T-cell (primary cell): Measurements from ENCODE around the gene NFILZ. TPM values are rescaled to one million over a fixed set of nuclear protein-coding genes. Genes with fewer than 3 reads are reported as not detected.
A peak's percentile ranks its signal among the peaks of the same experiment; 100 is the strongest.

Source experiments
- ATAC-seq, 4 experiments: fragments of 200-7000 bp in 3 of 4; fragments of 150-1000 bp in 1 of 4; cut with Tn5 transposase; replicated peaks in 1 of 4; 1 replicate in 3 of 4; 2 replicates in 1 of 4; pipeline ENCODE4 v1.10.0; 2021; ENCODE audit warnings: moderate library complexity in 3 of 4, mild to moderate bottlenecking in 2 of 4, moderate number of reproducible peaks in 1 of 4
- CTCF ChIA-PET, 2 donors: fragments of 300-600 bp; sonication (Branson Sonifier 250); formaldehyde crosslinking; loops; one replicate each; lab custom pipeline; 2022; ENCODE audit warnings: antibody characterized with exemption in 2 of 2; lab: Charles Lee
- POLR2A ChIA-PET, 2 donors: fragments of 300-600 bp; sonication (Branson Sonifier 250); formaldehyde crosslinking; loops; one replicate each; lab custom pipeline; 2022; ENCODE audit warnings: antibody characterized with exemption in 2 of 2; lab: Charles Lee
- DNase-seq, 35 experiments: peaks; one replicate each; pipeline versions ENCODE4 v3.0.0 to v3.0.0-alpha.2; 2013 to 2023
- H3K27ac ChIP-seq: one replicate; pipeline ENCODE4 v1.5.1; 2013; ENCODE audit warnings: low read length
- H3K27me3 ChIP-seq, 2 experiments: replicated peaks in 1 of 2; 1 replicate in 1 of 2; 2 replicates in 1 of 2; pipeline versions ENCODE4 v1.6.1 to v1.7.0; 2013; ENCODE audit warnings: low read length in 1 of 2, mixed read lengths in 1 of 2; ENCODE audit not compliant: control insufficient read depth in 2 of 2, insufficient read depth in 2 of 2; ENCODE audit errors: extremely low read depth in 1 of 2
- H3K36me3 ChIP-seq, 2 donors: 1 replicate in 1 of 2; 2 replicates in 1 of 2; pipeline versions ENCODE4 v1.6.1 to v1.7.0; 2013; ENCODE audit warnings: low read length in 1 of 2; ENCODE audit not compliant: control insufficient read depth in 2 of 2, insufficient read depth in 1 of 2; ENCODE audit errors: extremely low read depth in 1 of 2
- H3K4me1 ChIP-seq, 2 experiments: 1 replicate in 1 of 2; 2 replicates in 1 of 2; pipeline versions ENCODE4 v1.6.1 to v1.7.0; 2013; ENCODE audit warnings: low read length in 2 of 2, mixed read lengths in 1 of 2; ENCODE audit not compliant: insufficient read depth in 2 of 2, control insufficient read depth in 1 of 2; ENCODE audit errors: extremely low read depth in 1 of 2
- H3K4me3 ChIP-seq, 2 donors: 1 replicate in 1 of 2; 2 replicates in 1 of 2; pipeline versions ENCODE4 v1.5.1 to v1.7.0; 2013; ENCODE audit warnings: mild to moderate bottlenecking in 2 of 2, low read length in 1 of 2, moderate library complexity in 1 of 2; ENCODE audit not compliant: control insufficient read depth in 1 of 2; ENCODE audit errors: extremely low read depth in 1 of 2
- H3K9me3 ChIP-seq: 2 replicates; pipeline ENCODE4 v1.7.0; 2013
- H3K27ac Mint-ChIP-seq, 2 donors: one replicate each; pipeline ENCODE4 v1.8.0; 2020 to 2021; ENCODE audit warnings: mild to moderate bottlenecking in 2 of 2, mixed read lengths in 2 of 2
- H3K27me3 Mint-ChIP-seq, 2 donors: one replicate each; pipeline ENCODE4 v1.8.0; 2021 to 2022; ENCODE audit warnings: mixed read lengths in 2 of 2
- H3K36me3 Mint-ChIP-seq: one replicate; pipeline ENCODE4 v1.8.0; 2021; ENCODE audit warnings: mixed read lengths
- H3K4me1 Mint-ChIP-seq, 3 donors: one replicate each; pipeline ENCODE4 v1.8.0; 2020 to 2022; ENCODE audit warnings: mixed read lengths in 3 of 3, mild to moderate bottlenecking in 1 of 3
- H3K4me3 Mint-ChIP-seq, 3 donors: one replicate each; pipeline ENCODE4 v1.8.0; 2020 to 2022; ENCODE audit warnings: mild to moderate bottlenecking in 3 of 3, mixed read lengths in 3 of 3, moderate library complexity in 3 of 3
- H3K9me3 Mint-ChIP-seq, 3 donors: one replicate each; pipeline ENCODE4 v1.8.0; 2020 to 2022; ENCODE audit warnings: mixed read lengths in 3 of 3
- WGBS: methylation state at CpG from one replicate; pipeline ENCODE4 v1.1.5; 2013; ENCODE audit warnings: missing lambda C conversion rate; ENCODE audit not compliant: insufficient coverage; 5-methylcytosine and 5-hydroxymethylcytosine counted together
- total RNA-seq, 35 experiments: library from RNA in 6 of 35; stranded (reverse) in 6 of 35; fragments of 120-200 nt in 1 of 35; gene quantifications; one replicate each; pipeline versions ENCODE4 v1.2.1 to v1.2.4 and lab custom pipeline; 2013 to 2026

Gene NFILZ
- total RNA-seq (not detected), total RNA-seq (lab: John Stamatoyannopoulos, UW) (0 to 0.61 (median 0.09) reads per million in 29 experiments)
- not detected for total RNA-seq (2013)

GRCh38 chr19:8629996-8630683, at the start of gene NFILZ:
NFILZ (plus strand) TSS chr19:8630633; CDS start chr19:8676766, 46,133 bp downstream.
- Histone ChIP-seq H3K36me3 (no peaks in the 10 kb centered on the region), H3K9me3 (no peaks in the 10 kb centered on the region), H3K4me3 (no peak within 1 kb of the TSS), H3K27me3 (peaks cover 0 to 8% of the 10 kb centered on the region in 2 experiments), H3K4me1 (peaks cover 0 to 5% of the 10 kb centered on the region in 2 experiments), H3K27ac (no peak within 1 kb of the TSS)
- no peaks in the 10 kb centered on the region for H3K27me3 Mint-ChIP-seq
- no peak within 1 kb of the TSS for H3K27ac Mint-ChIP-seq
- 95% methylated on average over 7 of the region's 11 CpGs for WGBS
- no peak for DNase-seq
- no peaks in the 10 kb centered on the region for H3K4me1 Mint-ChIP-seq
- CTCF ChIA-PET = no interaction called here
- no peak within 1 kb of the TSS for H3K4me3 Mint-ChIP-seq
- POLR2A ChIA-PET = interaction anchor here in 1 of 2 donors (0.5 kb wide), 1 partner anchor 55 kb away, joined by 3 read pairs; no protein-coding TSS in a partner anchor
- ATAC-seq = no peak
- no peaks in the 10 kb centered on the region for H3K9me3 Mint-ChIP-seq
- no peaks in the 10 kb centered on the region for H3K36me3 Mint-ChIP-seq

- ATAC-seq (peak; percentile 47 to 73 (median 64)), DNase-seq (peak; percentile 62 to 94 (median 82))
- peaks cover 14 to 58% of the 10 kb centered on the region in 2 experiments for H3K4me1 ChIP-seq
- H3K27me3 ChIP-seq = no peaks in the 10 kb centered on the region
- H3K27ac ChIP-seq = no peak overlapping the region
- H3K4me3 Mint-ChIP-seq = no peak overlapping the region
- ChIA-PET POLR2A (interaction anchor here in 1 of 2 donors (0.6 kb wide), 1 partner anchor 61 kb away, joined by 3 read pairs; no protein-coding TSS in a partner anchor), CTCF (interaction anchor here (0.5 to 2.9 kb wide), 20 partner anchors 10 to 1942 kb away, joined by 3 to 28 read pairs (median 4); partner anchors contain the start of genes MARCHF2 (in 1 of the 2) and ZNF414 (in 1 of the 2))
- H3K4me3 ChIP-seq = no peak overlapping the region
- no peaks in the 10 kb centered on the region for H3K36me3 Mint-ChIP-seq
- under 1% methylated on average over 14 of the region's 21 CpGs for WGBS
- no peak overlapping the region for H3K27ac Mint-ChIP-seq
- H3K4me1 Mint-ChIP-seq = peaks cover 31 to 40% (median 39%) of the 10 kb centered on the region in 3 donors
- H3K36me3 ChIP-seq = no peaks in the 10 kb centered on the region
- no peaks in the 10 kb centered on the region for H3K9me3 ChIP-seq
- no peaks in the 10 kb centered on the region for H3K27me3 Mint-ChIP-seq
- H3K9me3 Mint-ChIP-seq = no peaks in the 10 kb centered on the region
Measured at GRCh38 chr19:8580710-8581281, 49.6 kb upstream of the NFILZ start.

GRCh38 chr19:8584965-8585893, 45.2 kb upstream of the NFILZ start:
- Histone ChIP-seq H3K36me3 (no peaks in the 10 kb centered on the region), H3K9me3 (no peaks in the 10 kb centered on the region), H3K27me3 (no peaks in the 10 kb centered on the region), H3K4me3 (no peak overlapping the region), H3K4me1 (peaks cover 0 to 14% of the 10 kb centered on the region in 2 experiments), H3K27ac (no peak overlapping the region)
- WGBS = 94% methylated on average over 50 of the region's 71 CpGs
- no peak for ATAC-seq
- H3K27me3 Mint-ChIP-seq = peaks cover 0 to 1% of the 10 kb centered on the region in 2 donors
- POLR2A ChIA-PET = no interaction called here
- no peaks in the 10 kb centered on the region for H3K36me3 Mint-ChIP-seq
- H3K4me3 Mint-ChIP-seq = no peak overlapping the region
- H3K4me1 Mint-ChIP-seq = peaks cover 0 to 4% (median 0%) of the 10 kb centered on the region in 3 donors
- CTCF ChIA-PET = interaction anchor here in 1 of 2 donors (1.0 kb wide), 1 partner anchor 56 kb away, joined by 3 read pairs; no protein-coding TSS in a partner anchor
- no peaks in the 10 kb centered on the region for H3K9me3 Mint-ChIP-seq
- no peak for DNase-seq
- no peak overlapping the region for H3K27ac Mint-ChIP-seq

GRCh38 chr19:8585894-8586750, 44.3 kb upstream of the NFILZ start:
- no peak overlapping the region for H3K4me3 ChIP-seq
- CTCF ChIA-PET = interaction anchor here in 1 of 2 donors (1.0 kb wide), 1 partner anchor 56 kb away, joined by 3 read pairs; no protein-coding TSS in a partner anchor
- H3K27me3 ChIP-seq = no peaks in the 10 kb centered on the region
- peak; percentile 7 to 55 (median 46) for ATAC-seq
- Mint-ChIP-seq H3K27ac (no peak overlapping the region), H3K27me3 (peaks cover 0 to 1% of the 10 kb centered on the region in 2 donors), H3K4me1 (peaks cover 0 to 5% (median 2%) of the 10 kb centered on the region in 3 donors), H3K4me3 (no peak overlapping the region), H3K9me3 (no peaks in the 10 kb centered on the region), H3K36me3 (no peaks in the 10 kb centered on the region)
- DNase-seq = peak in 23 of 35 experiments; percentile 21 to 72 (median 45)
- H3K36me3 ChIP-seq = no peaks in the 10 kb centered on the region
- H3K4me1 ChIP-seq = peaks cover 0 to 5% of the 10 kb centered on the region in 2 experiments
- no peaks in the 10 kb centered on the region for H3K9me3 ChIP-seq
- H3K27ac ChIP-seq = no peak overlapping the region
- 88% methylated on average over 28 of the region's 34 CpGs for WGBS
- POLR2A ChIA-PET = no interaction called here

GRCh38 chr19:8589177-8589714, 41.2 kb upstream of the NFILZ start:
- DNase-seq (no peak), ATAC-seq (no peak)
- Histone ChIP-seq H3K36me3 (no peaks in the 10 kb centered on the region), H3K4me3 (no peak overlapping the region), H3K27ac (no peak overlapping the region), H3K27me3 (no peaks in the 10 kb centered on the region), H3K9me3 (no peaks in the 10 kb centered on the region), H3K4me1 (peaks cover 2 to 24% of the 10 kb centered on the region in 2 experiments)
- ChIA-PET CTCF (no interaction called here), POLR2A (no interaction called here)
- Mint-ChIP-seq H3K36me3 (no peaks in the 10 kb centered on the region), H3K9me3 (peaks cover 0 to 6% (median 0%) of the 10 kb centered on the region in 3 donors), H3K4me3 (no peak overlapping the region), H3K27ac (no peak overlapping the region), H3K27me3 (peaks cover 0 to 3% of the 10 kb centered on the region in 2 donors), H3K4me1 (peaks cover 21 to 26% (median 23%) of the 10 kb centered on the region in 3 donors)
- 95% methylated on average over 24 of the region's 32 CpGs for WGBS
